ENCODE results near the gene DIP2A. TPM values are rescaled to one million over a fixed set of nuclear protein-coding genes. Genes with fewer than 3 reads are reported as not detected.
A peak's percentile ranks its signal among the peaks of the same experiment; 100 is the strongest.
"Not testable (repeated sequence)": the region's sequence is repeated elsewhere in the genome, so short reads cannot be mapped to it uniquely, and the experiment has no call there.

DIP2A gene
- polyA plus RNA-seq, 1 donor from 2014 or later, result 45.0 TPM

DNA sequence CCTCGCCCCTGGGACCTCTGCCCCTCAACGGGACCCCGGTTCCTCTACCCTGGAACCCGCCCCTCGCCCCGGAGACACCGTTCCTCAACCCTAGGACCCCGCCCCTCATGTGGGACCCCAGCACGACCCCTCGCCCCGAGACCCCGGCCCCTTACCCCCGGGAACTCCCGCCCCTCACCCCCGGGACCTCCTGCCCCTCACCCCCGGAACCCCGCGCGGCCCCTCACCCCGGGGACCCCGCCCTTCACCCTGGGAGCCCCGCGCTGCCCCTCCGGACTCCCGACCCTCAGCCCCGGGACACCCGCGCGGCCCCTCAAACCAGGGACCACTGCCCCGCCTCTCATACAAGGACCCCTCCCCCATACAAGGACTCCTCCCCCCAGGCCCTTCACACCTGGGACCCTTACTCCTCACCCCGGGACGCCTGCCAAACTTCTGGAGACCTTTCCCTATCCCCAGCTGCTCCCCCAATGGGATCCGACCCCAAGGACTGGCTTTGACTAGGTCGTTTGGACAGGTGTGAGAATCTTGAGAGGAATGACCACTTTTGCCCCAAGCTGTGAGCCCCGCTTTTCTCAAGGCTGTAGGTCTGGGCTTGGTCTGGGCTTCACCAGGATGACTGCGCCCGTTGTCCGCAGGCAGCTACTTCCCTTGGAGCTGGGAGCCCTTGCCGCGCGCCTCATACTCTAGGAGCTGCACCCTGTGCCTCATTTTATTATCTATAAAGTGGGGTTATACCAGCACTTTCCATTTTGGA, 843 bp downstream of the DIP2A start:
- Histone ChIP-seq H3K36me3 (ENCODE audit: insufficient read depth, low read length) (no peaks in the 10 kb centered on the region), H2AFZ (ENCODE audit: low read depth, low read length) (peak overlapping the region; percentile 45), H3F3A (ENCODE audit: insufficient read depth, low read length, poor library complexity, severe bottlenecking) (no peaks in the 10 kb centered on the region), H3K9me2 (ENCODE audit: insufficient read depth, low read length) (no peaks in the 10 kb centered on the region), H3K4me2 (ENCODE audit: low read length) (peak overlapping the region; percentile 54), H3K9ac (ENCODE audit: low read length) (peak overlapping the region; percentile 88), H3K27ac (ENCODE audit: low read length) (no peak overlapping the region), H4K20me1 (ENCODE audit: insufficient read depth) (no peaks in the 10 kb centered on the region), H3K79me2 (replicated peaks; ENCODE audit: insufficient read depth, low read length) (peaks cover 30% of the 10 kb centered on the region), H3K27me3 (ENCODE audit: insufficient read depth, low read depth, low read length) (no peaks in the 10 kb centered on the region), H3K4me3 (ENCODE audit: low read length) (peak overlapping the region; percentile 98), H3K9me3 (ENCODE audit: low read length) (no peaks in the 10 kb centered on the region)
- TF ChIP-seq RAD21 (conservative IDR thresholded peaks at IDR 0.05) (no peak), EP300 (conservative IDR thresholded peaks at IDR 0.05; ENCODE audit: poor library complexity, severe bottlenecking) (no peak), SMC3 (conservative IDR thresholded peaks at IDR 0.05; ENCODE audit: poor library complexity) (no peak), MXI1 (conservative IDR thresholded peaks at IDR 0.05; ENCODE audit: poor library complexity, severe bottlenecking) (no peak), EZH2 (IDR thresholded peaks at IDR 0.05; ENCODE audit: borderline replicate concordance, insufficient read depth, low read length, poor library complexity, severe bottlenecking) (no peak), POLR2AphosphoS5 (IDR thresholded peaks at IDR 0.05) (no peak), TAF1 (IDR thresholded peaks at IDR 0.05; ENCODE audit: low read depth) (no peak)
- TF ChIP-seq, protein P1, sequence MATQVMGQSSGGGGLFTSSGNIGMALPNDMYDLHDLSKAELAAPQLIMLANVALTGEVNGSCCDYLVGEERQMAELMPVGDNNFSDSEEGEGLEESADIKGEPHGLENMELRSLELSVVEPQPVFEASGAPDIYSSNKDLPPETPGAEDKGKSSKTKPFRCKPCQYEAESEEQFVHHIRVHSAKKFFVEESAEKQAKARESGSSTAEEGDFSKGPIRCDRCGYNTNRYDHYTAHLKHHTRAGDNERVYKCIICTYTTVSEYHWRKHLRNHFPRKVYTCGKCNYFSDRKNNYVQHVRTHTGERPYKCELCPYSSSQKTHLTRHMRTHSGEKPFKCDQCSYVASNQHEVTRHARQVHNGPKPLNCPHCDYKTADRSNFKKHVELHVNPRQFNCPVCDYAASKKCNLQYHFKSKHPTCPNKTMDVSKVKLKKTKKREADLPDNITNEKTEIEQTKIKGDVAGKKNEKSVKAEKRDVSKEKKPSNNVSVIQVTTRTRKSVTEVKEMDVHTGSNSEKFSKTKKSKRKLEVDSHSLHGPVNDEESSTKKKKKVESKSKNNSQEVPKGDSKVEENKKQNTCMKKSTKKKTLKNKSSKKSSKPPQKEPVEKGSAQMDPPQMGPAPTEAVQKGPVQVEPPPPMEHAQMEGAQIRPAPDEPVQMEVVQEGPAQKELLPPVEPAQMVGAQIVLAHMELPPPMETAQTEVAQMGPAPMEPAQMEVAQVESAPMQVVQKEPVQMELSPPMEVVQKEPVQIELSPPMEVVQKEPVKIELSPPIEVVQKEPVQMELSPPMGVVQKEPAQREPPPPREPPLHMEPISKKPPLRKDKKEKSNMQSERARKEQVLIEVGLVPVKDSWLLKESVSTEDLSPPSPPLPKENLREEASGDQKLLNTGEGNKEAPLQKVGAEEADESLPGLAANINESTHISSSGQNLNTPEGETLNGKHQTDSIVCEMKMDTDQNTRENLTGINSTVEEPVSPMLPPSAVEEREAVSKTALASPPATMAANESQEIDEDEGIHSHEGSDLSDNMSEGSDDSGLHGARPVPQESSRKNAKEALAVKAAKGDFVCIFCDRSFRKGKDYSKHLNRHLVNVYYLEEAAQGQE (IDR thresholded peaks at IDR 0.05; ENCODE audit: borderline replicate concordance), result no peak
- TF ChIP-seq, protein P2, sequence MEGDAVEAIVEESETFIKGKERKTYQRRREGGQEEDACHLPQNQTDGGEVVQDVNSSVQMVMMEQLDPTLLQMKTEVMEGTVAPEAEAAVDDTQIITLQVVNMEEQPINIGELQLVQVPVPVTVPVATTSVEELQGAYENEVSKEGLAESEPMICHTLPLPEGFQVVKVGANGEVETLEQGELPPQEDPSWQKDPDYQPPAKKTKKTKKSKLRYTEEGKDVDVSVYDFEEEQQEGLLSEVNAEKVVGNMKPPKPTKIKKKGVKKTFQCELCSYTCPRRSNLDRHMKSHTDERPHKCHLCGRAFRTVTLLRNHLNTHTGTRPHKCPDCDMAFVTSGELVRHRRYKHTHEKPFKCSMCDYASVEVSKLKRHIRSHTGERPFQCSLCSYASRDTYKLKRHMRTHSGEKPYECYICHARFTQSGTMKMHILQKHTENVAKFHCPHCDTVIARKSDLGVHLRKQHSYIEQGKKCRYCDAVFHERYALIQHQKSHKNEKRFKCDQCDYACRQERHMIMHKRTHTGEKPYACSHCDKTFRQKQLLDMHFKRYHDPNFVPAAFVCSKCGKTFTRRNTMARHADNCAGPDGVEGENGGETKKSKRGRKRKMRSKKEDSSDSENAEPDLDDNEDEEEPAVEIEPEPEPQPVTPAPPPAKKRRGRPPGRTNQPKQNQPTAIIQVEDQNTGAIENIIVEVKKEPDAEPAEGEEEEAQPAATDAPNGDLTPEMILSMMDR (IDR thresholded peaks at IDR 0.05; ENCODE audit: poor library complexity, severe bottlenecking), result no peak

DNA sequence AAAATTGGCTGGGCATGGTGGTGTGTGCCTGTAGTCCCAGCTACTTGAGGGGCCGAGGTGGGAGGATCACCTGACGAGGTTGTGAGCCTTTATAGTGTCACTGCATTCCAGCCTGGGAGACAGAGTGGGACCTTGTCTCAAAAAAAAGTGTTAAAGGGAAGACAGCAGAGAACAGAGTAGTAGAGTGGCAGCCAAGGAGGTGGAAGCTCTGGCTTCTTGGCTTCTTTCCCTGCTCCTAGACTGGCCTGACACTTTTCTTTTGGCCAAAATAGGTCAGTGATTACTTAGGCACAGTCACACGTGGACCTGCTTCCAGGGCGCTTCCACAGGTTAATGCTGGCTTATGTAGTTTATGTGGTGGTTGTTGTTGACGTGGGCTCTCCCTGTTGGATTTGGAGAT, 3.2 kb downstream of the DIP2A start:
- H4K20me1 ChIP-seq (ENCODE audit: insufficient read depth), result no peaks in the 10 kb centered on the region
- H3K4me2 ChIP-seq (ENCODE audit: low read length), result no peak overlapping the region
- H3K4me3 ChIP-seq (ENCODE audit: low read length), result no peak overlapping the region
- TF ChIP-seq EZH2 (IDR thresholded peaks at IDR 0.05; ENCODE audit: borderline replicate concordance, insufficient read depth, low read length, poor library complexity, severe bottlenecking) (no peak), EP300 (conservative IDR thresholded peaks at IDR 0.05; ENCODE audit: poor library complexity, severe bottlenecking) (no peak), MXI1 (conservative IDR thresholded peaks at IDR 0.05; ENCODE audit: poor library complexity, severe bottlenecking) (no peak), SMC3 (conservative IDR thresholded peaks at IDR 0.05; ENCODE audit: poor library complexity) (no peak), RAD21 (conservative IDR thresholded peaks at IDR 0.05) (no peak), POLR2AphosphoS5 (IDR thresholded peaks at IDR 0.05) (no peak)
- TF ChIP-seq, protein P1 (IDR thresholded peaks at IDR 0.05; ENCODE audit: borderline replicate concordance), result no peak
- TF ChIP-seq, protein P2 (IDR thresholded peaks at IDR 0.05; ENCODE audit: poor library complexity, severe bottlenecking), result no peak
- no peaks in the 10 kb centered on the region for H3K36me3 ChIP-seq (ENCODE audit: insufficient read depth, low read length)
- no peak overlapping the region for H3K27ac ChIP-seq (ENCODE audit: low read length)
- no peaks in the 10 kb centered on the region for H3K9me3 ChIP-seq (ENCODE audit: low read length)
- H3K9me2 ChIP-seq (ENCODE audit: insufficient read depth, low read length), result no peaks in the 10 kb centered on the region
- H3F3A ChIP-seq (ENCODE audit: insufficient read depth, low read length, poor library complexity, severe bottlenecking), result no peaks in the 10 kb centered on the region
- no peaks in the 10 kb centered on the region for H3K27me3 ChIP-seq (ENCODE audit: insufficient read depth, low read depth, low read length)
- no peak overlapping the region for H3K9ac ChIP-seq (ENCODE audit: low read length)
- peaks cover 30% of the 10 kb centered on the region for H3K79me2 ChIP-seq (replicated peaks; ENCODE audit: insufficient read depth, low read length)
- no peak overlapping the region for H2AFZ ChIP-seq (ENCODE audit: low read depth, low read length)

DNA sequence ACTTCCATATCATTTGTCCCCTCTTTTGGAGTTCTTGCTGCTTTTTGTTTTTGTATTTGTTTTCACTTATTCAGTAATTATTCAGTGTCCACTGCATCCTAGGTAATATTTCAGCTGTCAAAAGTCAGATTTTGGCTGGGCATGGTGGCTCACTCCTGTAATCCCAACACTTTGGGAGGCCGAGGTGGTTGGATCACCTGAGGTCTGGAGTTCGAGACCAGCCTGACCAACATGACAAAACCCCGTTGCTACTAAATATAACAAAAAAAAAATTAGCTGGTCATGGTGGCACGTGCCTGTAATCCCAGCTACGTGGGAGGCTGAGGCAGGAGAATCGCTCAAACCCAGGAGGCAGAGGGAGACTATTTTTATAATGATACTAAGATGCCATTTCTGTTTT, 6.5 kb downstream of the DIP2A start:
- not testable (repeated sequence) for H3K9me2 ChIP-seq (ENCODE audit: insufficient read depth, low read length); H4K20me1 ChIP-seq (ENCODE audit: insufficient read depth); H3K4me2 ChIP-seq (ENCODE audit: low read length); H3K4me3 ChIP-seq (ENCODE audit: low read length); H3K9me3 ChIP-seq (ENCODE audit: low read length); H3K27ac ChIP-seq (ENCODE audit: low read length); H3K27me3 ChIP-seq (ENCODE audit: insufficient read depth, low read depth, low read length); H3K9ac ChIP-seq (ENCODE audit: low read length); H2AFZ ChIP-seq (ENCODE audit: low read depth, low read length); H3F3A ChIP-seq (ENCODE audit: insufficient read depth, low read length, poor library complexity, severe bottlenecking); H3K36me3 ChIP-seq (ENCODE audit: insufficient read depth, low read length)
- H3K79me2 ChIP-seq (replicated peaks; ENCODE audit: insufficient read depth, low read length), result peaks cover 18% of the 10 kb centered on the region
